Right renal pelvis (tissue), 4 donors: Measurements from ENCODE around the gene ATF6B. TPM values are rescaled to one million over a fixed set of nuclear protein-coding genes. Genes with fewer than 3 reads are reported as not detected.

ENCODE experiments used
- polyA plus RNA-seq, 4 donors: library from polyadenylated mRNA; unstranded; fragments of 120-200 nt; gene quantifications; one replicate each; pipeline ENCODE4 v1.2.1, GENCODE V29; 2013; ENCODE audit not compliant: insufficient read length in 4 of 4

The ATF6B gene
- polyA plus RNA-seq, 4 donors: 98.3 to 104 (median 101) TPM

Other genes starting within 250 kb of the ATF6B start
- 10 to 100 TPM; 44.2 to 55.2 (median 44.7) TPM for gene SLC44A4, start 249.2 kb downstream of the ATF6B start, polyA plus RNA-seq
- 10 to 100 TPM; 71.6 to 88.6 (median 77.8) TPM for gene EHMT2, start 230.5 kb downstream of the ATF6B start, polyA plus RNA-seq
- gene ZBTB12, start 226.2 kb downstream of the ATF6B start, polyA plus RNA-seq: 10 to 100 TPM; 21.6 to 27.7 (median 23.0) TPM
- gene C2, start 200.5 kb downstream of the ATF6B start, polyA plus RNA-seq: 1 to 10 TPM; 3.6 to 5.6 (median 4.3) TPM
- 10 to 100 TPM in 1 of 4 donors, 1 to 10 TPM in 3; 5.0 to 20.8 (median 6.1) TPM for gene CFB, start 182.2 kb downstream of the ATF6B start, polyA plus RNA-seq
- 100 to 1,000 TPM in 1 of 4 donors, 10 to 100 TPM in 3; 88.2 to 102 (median 92.2) TPM for gene NELFE, start 169.3 kb downstream of the ATF6B start, polyA plus RNA-seq
- 10 to 100 TPM; 41.1 to 51.1 (median 44.7) TPM for gene SKIC2, start 169.1 kb downstream of the ATF6B start, polyA plus RNA-seq
- gene DXO, start 156.1 kb downstream of the ATF6B start, polyA plus RNA-seq: 10 to 100 TPM; 28.9 to 30.7 (median 29.5) TPM
- 10 to 100 TPM; 11.1 to 23.7 (median 14.7) TPM for gene C4A, start 146.2 kb downstream of the ATF6B start, polyA plus RNA-seq
- gene C4B, start 113.5 kb downstream of the ATF6B start, polyA plus RNA-seq: 10 to 100 TPM; 13.1 to 21.4 (median 17.3) TPM
- gene CYP21A2, start 89.8 kb downstream of the ATF6B start, polyA plus RNA-seq: 1 to 10 TPM in 1 of 4 donors, under 1 TPM in 3; 0.27 to 1.2 (median 0.95) TPM
- gene TNXB, start 18.9 kb downstream of the ATF6B start, polyA plus RNA-seq: 10 to 100 TPM in 1 of 4 donors, 1 to 10 TPM in 3; 3.2 to 11.2 (median 5.0) TPM
- gene FKBPL, start 2.0 kb upstream of the ATF6B start, polyA plus RNA-seq: 1 to 10 TPM; 6.4 to 7.9 (median 7.4) TPM
- 1 to 10 TPM; 2.6 to 4.0 (median 3.2) TPM for gene PRRT1, start 23.7 kb upstream of the ATF6B start, polyA plus RNA-seq
- 10 to 100 TPM; 33.8 to 39.2 (median 34.8) TPM for gene PPT2, start 25.9 kb upstream of the ATF6B start, polyA plus RNA-seq
- 10 to 100 TPM; 24.6 to 31.6 (median 27.0) TPM for gene EGFL8, start 36.3 kb upstream of the ATF6B start, polyA plus RNA-seq
- gene AGPAT1, start 47.8 kb upstream of the ATF6B start, polyA plus RNA-seq: 100 to 1,000 TPM; 103 to 116 (median 108) TPM
- gene RNF5, start 50.2 kb upstream of the ATF6B start, polyA plus RNA-seq: 100 to 1,000 TPM; 104 to 122 (median 109) TPM
- 10 to 100 TPM; 15.9 to 26.6 (median 19.7) TPM for gene AGER, start 56.0 kb upstream of the ATF6B start, polyA plus RNA-seq
- gene PBX2, start 62.0 kb upstream of the ATF6B start, polyA plus RNA-seq: 100 to 1,000 TPM; 171 to 198 (median 176) TPM
- 10 to 100 TPM in 3 of 4 donors, 1 to 10 TPM in 1; 9.9 to 12.9 (median 10.8) TPM for gene GPSM3, start 64.4 kb upstream of the ATF6B start, polyA plus RNA-seq
- 10 to 100 TPM; 16.1 to 21.6 (median 19.2) TPM for gene NOTCH4, start 95.8 kb upstream of the ATF6B start, polyA plus RNA-seq
- under 1 TPM in 1 of 4 donors, not detected in 3; 0.05 TPM for gene TSBP1, start 243.7 kb upstream of the ATF6B start, polyA plus RNA-seq